MCF 10A (cell line): ENCODE measurements around the gene ACSL1. TPM values are rescaled to one million over a fixed set of nuclear protein-coding genes. Genes with fewer than 3 reads are reported as not detected.
A peak's percentile ranks its signal among the peaks of the same experiment; 100 is the strongest.

Source experiments
- Bru-seq: library from RNA; stranded (reverse); fragments of 400-500 nt; gene quantifications from one replicate; lab custom pipeline; 2021; lab: Mats Ljungman, UMichigan
- BruChase-seq, 2 experiments: library from RNA; stranded (reverse); fragments of 400-500 nt; gene quantifications; one replicate each; lab custom pipeline; 2021; lab: Mats Ljungman, UMichigan
- BruUV-seq: library from RNA; stranded (reverse); fragments of 400-500 nt; replicated peaks from 2 replicates; lab custom pipeline; 2021; lab: Mats Ljungman, UMichigan
- CTCF ChIA-PET: fragments of 300-600 bp; sonication (Branson Sonifier 250); formaldehyde crosslinking; extraction: SDS; loops from one replicate; lab custom pipeline; 2021; ENCODE audit warnings: antibody characterized with exemption, inconsistent platforms; lab: Yijun Ruan, JAX
- POLR2A ChIA-PET: fragments of 300-600, 350-650 bp; sonication (Branson Sonifier 250); formaldehyde crosslinking; extraction: SDS; loops from one replicate; lab custom pipeline; 2020; ENCODE audit warnings: antibody characterized with exemption, inconsistent platforms; lab: Yijun Ruan, JAX
- DNase-seq: peaks from one replicate; pipeline ENCODE4 v3.0.0-alpha.2; 2018; ENCODE audit not compliant: unreplicated experiment
- H3K27ac Mint-ChIP-seq: one replicate; pipeline ENCODE4 v1.8.0; 2022; ENCODE audit warnings: mild to moderate bottlenecking, low read depth, mixed read lengths; ENCODE audit not compliant: unreplicated experiment
- H3K27me3 Mint-ChIP-seq: one replicate; pipeline ENCODE4 v1.8.0; 2022; ENCODE audit warnings: mixed read lengths; ENCODE audit not compliant: insufficient read depth, unreplicated experiment
- H3K36me3 Mint-ChIP-seq: one replicate; pipeline ENCODE4 v1.8.0; 2022; ENCODE audit warnings: mild to moderate bottlenecking, moderate library complexity, mixed read lengths; ENCODE audit not compliant: insufficient read depth, unreplicated experiment
- H3K4me1 Mint-ChIP-seq: one replicate; pipeline ENCODE4 v1.8.0; 2022; ENCODE audit warnings: mixed read lengths; ENCODE audit not compliant: insufficient read depth, unreplicated experiment
- H3K4me3 Mint-ChIP-seq: one replicate; pipeline ENCODE4 v1.8.0; 2022; ENCODE audit warnings: mild to moderate bottlenecking, moderate library complexity, mixed read lengths; ENCODE audit not compliant: unreplicated experiment
- H3K9me3 Mint-ChIP-seq: one replicate; pipeline ENCODE4 v1.8.0; 2022; ENCODE audit warnings: mixed read lengths; ENCODE audit not compliant: unreplicated experiment
- CTCF ChIP-seq: fragments of 200-600 bp; IDR thresholded peaks from one replicate; pipeline ENCODE4 v1.8.0; 2022; ENCODE audit warnings: antibody characterized with exemption, mild to moderate bottlenecking; ENCODE audit not compliant: unreplicated experiment
- intact Hi-C: fragments of 100-400 bp; cut with micrococcal nuclease; formaldehyde crosslinking; loops from 2 replicates; pipeline ENCODE4 v1.14.1; 2022
- long read RNA-seq: library from polyadenylated mRNA; stranded (forward); transcript quantifications from one replicate; pipeline ENCODE4 v2.0.0, GENCODE V29; 2022
- total RNA-seq: library from RNA; stranded (reverse); gene quantifications from 2 replicates; pipeline ENCODE4 v1.2.3, GENCODE V29; 2022

The ACSL1 gene, protein sequence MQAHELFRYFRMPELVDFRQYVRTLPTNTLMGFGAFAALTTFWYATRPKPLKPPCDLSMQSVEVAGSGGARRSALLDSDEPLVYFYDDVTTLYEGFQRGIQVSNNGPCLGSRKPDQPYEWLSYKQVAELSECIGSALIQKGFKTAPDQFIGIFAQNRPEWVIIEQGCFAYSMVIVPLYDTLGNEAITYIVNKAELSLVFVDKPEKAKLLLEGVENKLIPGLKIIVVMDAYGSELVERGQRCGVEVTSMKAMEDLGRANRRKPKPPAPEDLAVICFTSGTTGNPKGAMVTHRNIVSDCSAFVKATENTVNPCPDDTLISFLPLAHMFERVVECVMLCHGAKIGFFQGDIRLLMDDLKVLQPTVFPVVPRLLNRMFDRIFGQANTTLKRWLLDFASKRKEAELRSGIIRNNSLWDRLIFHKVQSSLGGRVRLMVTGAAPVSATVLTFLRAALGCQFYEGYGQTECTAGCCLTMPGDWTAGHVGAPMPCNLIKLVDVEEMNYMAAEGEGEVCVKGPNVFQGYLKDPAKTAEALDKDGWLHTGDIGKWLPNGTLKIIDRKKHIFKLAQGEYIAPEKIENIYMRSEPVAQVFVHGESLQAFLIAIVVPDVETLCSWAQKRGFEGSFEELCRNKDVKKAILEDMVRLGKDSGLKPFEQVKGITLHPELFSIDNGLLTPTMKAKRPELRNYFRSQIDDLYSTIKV
- total RNA-seq: 99.5 and 105 TPM in 2 replicates
- Bru-seq, nascent RNA: percentile 88 among the genes with signal in this experiment
- BruChase-seq, experiment 1, labeled RNA remaining after a 6-hour chase: percentile 90 among the genes with signal in this experiment
- percentile 86 among the genes with signal in this experiment for BruChase-seq, experiment 2, labeled RNA remaining after a 2-hour chase
- long read RNA-seq, transcript ACSL1-201 (21 exons, 3,832 nt): major isoform, 221 of 389 reads
- long read RNA-seq, transcript ACSL1-202 (20 exons, 3,636 nt): minor isoform, 6 of 389 reads
- long read RNA-seq, partial matches to known transcripts: 26 of 389 reads
- long read RNA-seq, other reads (novel, unspliced or antisense): 129 of 389 reads

DNA sequence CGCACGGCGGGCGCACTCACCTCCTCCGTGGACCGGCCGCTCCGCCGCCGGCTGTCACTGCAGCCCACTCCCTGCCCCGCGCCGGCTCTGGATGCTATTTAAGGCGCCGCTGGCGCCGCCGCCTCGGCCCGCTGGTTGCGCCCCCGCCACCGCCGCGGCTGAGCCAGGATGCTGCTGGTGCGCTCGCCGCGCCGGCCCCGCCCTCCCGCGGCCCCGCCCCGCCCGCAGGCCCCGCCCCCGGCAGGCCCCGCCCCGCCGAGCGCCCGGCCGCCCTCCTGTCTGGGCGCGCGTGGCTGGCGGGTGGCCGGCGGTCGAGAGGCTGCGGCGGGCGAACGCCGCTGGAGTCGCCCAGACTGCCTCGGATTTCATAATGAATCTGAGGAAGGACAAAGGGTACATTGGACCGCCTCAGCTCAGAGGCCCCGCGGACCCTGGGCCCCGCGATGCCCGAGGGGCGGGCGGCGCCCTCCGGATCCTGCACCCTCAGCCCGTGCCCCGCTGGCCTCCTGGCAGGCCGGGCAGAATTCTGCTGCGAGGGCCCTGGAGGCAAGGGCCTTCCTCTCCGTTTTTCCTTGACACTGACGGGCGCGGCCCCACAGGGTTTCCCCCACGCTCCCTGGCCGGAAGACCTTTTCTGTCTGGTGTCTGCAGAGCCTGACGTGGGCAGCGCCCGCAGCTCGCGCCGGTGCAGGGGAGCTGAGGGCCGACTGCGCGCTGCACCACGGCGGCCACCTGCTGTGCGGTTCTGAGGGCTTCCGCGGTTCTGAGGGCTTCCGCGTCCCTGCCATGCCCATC lies at the start of gene ACSL1:
Gene ACSL1 (minus strand): TSS at position 73 of the 795 bp plus-strand sequence. CDS start 22,454 bp downstream, outside the sequence.
- CTCF ChIA-PET: interaction anchor here (0.7 kb wide), 1 partner anchor 8 kb away, joined by 3 read pairs; no protein-coding TSS in a partner anchor
- Mint-ChIP-seq H3K4me1 (peaks cover 23% of the 10 kb centered on the region), H3K27me3 (no peaks in the 10 kb centered on the region), H3K4me3 (peak within 1 kb of the TSS; percentile 87), H3K27ac (peak within 1 kb of the TSS; percentile 50), H3K9me3 (no peaks in the 10 kb centered on the region), H3K36me3 (peaks cover 10% of the 10 kb centered on the region)
- peak; percentile 65 for DNase-seq
- intact Hi-C loops: loop anchor here (1.0 to 5.0 kb wide), 2 partner anchors 13 to 79 kb away; no protein-coding TSS in a partner anchor
- POLR2A ChIA-PET: interaction anchor here (0.7 to 4.0 kb wide), 4 partner anchors 12 to 1382 kb away, joined by 3 to 62 read pairs (median 4); partner anchors contain the start of genes CDKN2AIP and IRF2
- TF ChIP-seq CTCF: no peak
- TSS peak; percentile 24 for BruUV-seq

- intact Hi-C loops: no loop called here
- no TSS peak for BruUV-seq
- POLR2A ChIA-PET: no interaction called here
- Mint-ChIP-seq H3K27ac (no peak overlapping the region), H3K4me3 (no peak overlapping the region), H3K4me1 (no peaks in the 10 kb centered on the region), H3K36me3 (no peaks in the 10 kb centered on the region), H3K9me3 (no peaks in the 10 kb centered on the region), H3K27me3 (no peaks in the 10 kb centered on the region)
- CTCF ChIA-PET: no interaction called here
- no peak for DNase-seq
- no peak for TF ChIP-seq CTCF
These were observed 47.3 kb upstream of the ACSL1 start for GRCh38 chr4:184873054-184873453.

- POLR2A ChIA-PET: no interaction called here
- no peak for DNase-seq
- no peak overlapping the region for H3K27ac Mint-ChIP-seq
These were observed 45.0 kb upstream of the ACSL1 start for GRCh38 chr4:184870718-184871117.

More at GRCh38 chr4:184870718-184871117, 45.0 kb upstream of the ACSL1 start:
- no peaks in the 10 kb centered on the region for H3K27me3 Mint-ChIP-seq
- no TSS peak for BruUV-seq
- H3K36me3 Mint-ChIP-seq: no peaks in the 10 kb centered on the region
- intact Hi-C loops: no loop called here
- H3K9me3 Mint-ChIP-seq: no peaks in the 10 kb centered on the region
- H3K4me3 Mint-ChIP-seq: no peak overlapping the region
- no peak for TF ChIP-seq CTCF
- H3K4me1 Mint-ChIP-seq: no peaks in the 10 kb centered on the region
- CTCF ChIA-PET: no interaction called here
